Parathyroid adenoma (tissue), 2 donors: ENCODE measurements around the gene PAN3.

ENCODE experiments used
- H2AFZ ChIP-seq: fragments of 300-600 bp; sonication (generic); one replicate; pipeline ENCODE4 v1.7.0; 2017; ENCODE audit warnings: antibody characterized with exemption, mild to moderate bottlenecking
- H3K27ac ChIP-seq: fragments of 300-600 bp; sonication (generic); one replicate; pipeline ENCODE4 v1.7.0; 2017
- H3K27me3 ChIP-seq: fragments of 300-600 bp; sonication (generic); one replicate; pipeline ENCODE4 v1.7.0; 2017; ENCODE audit warnings: low read length; ENCODE audit not compliant: control insufficient read depth, insufficient read depth
- H3K36me3 ChIP-seq: fragments of 300-600 bp; sonication (generic); one replicate; pipeline ENCODE4 v1.7.0; 2017; ENCODE audit warnings: low read length; ENCODE audit not compliant: control insufficient read depth, insufficient read depth
- H3K4me1 ChIP-seq: fragments of 300-600 bp; sonication (generic); one replicate; pipeline ENCODE4 v1.7.0; 2017; ENCODE audit warnings: control low read depth
- H3K4me2 ChIP-seq: fragments of 300-600 bp; sonication (generic); one replicate; pipeline ENCODE4 v1.7.0; 2017; ENCODE audit warnings: low read length
- H3K4me3 ChIP-seq: fragments of 300-600 bp; sonication (generic); one replicate; pipeline ENCODE4 v1.7.0; 2017; ENCODE audit warnings: low read depth, low read length
- H3K79me2 ChIP-seq: fragments of 300-600 bp; sonication (generic); one replicate; pipeline ENCODE4 v1.7.0; 2017; ENCODE audit warnings: control low read depth
- H3K9ac ChIP-seq: fragments of 300-600 bp; sonication (generic); one replicate; pipeline ENCODE4 v1.7.0; 2017; ENCODE audit warnings: mild to moderate bottlenecking
- H3K9me3 ChIP-seq: fragments of 300-600 bp; sonication (generic); one replicate; pipeline ENCODE4 v1.7.0; 2017; ENCODE audit warnings: low read length; ENCODE audit not compliant: control insufficient read depth
- TF ChIP-seq, protein P1 (sequence below): fragments of 300-600 bp; sonication (generic); IDR thresholded peaks from one replicate; pipeline ENCODE4 v1.7.0; 2017; ENCODE audit warnings: antibody characterized with exemption, mild to moderate bottlenecking
- donor health status: primary hyperparathyroidism.

Gene PAN3

GRCh38 chr13:28340272-28340793 lies 202.0 kb downstream of the PAN3 start:
- TF ChIP-seq, protein P1, sequence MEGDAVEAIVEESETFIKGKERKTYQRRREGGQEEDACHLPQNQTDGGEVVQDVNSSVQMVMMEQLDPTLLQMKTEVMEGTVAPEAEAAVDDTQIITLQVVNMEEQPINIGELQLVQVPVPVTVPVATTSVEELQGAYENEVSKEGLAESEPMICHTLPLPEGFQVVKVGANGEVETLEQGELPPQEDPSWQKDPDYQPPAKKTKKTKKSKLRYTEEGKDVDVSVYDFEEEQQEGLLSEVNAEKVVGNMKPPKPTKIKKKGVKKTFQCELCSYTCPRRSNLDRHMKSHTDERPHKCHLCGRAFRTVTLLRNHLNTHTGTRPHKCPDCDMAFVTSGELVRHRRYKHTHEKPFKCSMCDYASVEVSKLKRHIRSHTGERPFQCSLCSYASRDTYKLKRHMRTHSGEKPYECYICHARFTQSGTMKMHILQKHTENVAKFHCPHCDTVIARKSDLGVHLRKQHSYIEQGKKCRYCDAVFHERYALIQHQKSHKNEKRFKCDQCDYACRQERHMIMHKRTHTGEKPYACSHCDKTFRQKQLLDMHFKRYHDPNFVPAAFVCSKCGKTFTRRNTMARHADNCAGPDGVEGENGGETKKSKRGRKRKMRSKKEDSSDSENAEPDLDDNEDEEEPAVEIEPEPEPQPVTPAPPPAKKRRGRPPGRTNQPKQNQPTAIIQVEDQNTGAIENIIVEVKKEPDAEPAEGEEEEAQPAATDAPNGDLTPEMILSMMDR = no peak
- Histone ChIP-seq H3K27ac (no peak overlapping the region), H3K9me3 (no peaks in the 10 kb centered on the region), H2AFZ (no peak overlapping the region), H3K79me2 (no peaks in the 10 kb centered on the region), H3K4me2 (no peak overlapping the region), H3K9ac (no peak overlapping the region), H3K36me3 (no peaks in the 10 kb centered on the region), H3K4me1 (no peaks in the 10 kb centered on the region), H3K4me3 (no peak overlapping the region), H3K27me3 (no peaks in the 10 kb centered on the region)

- H3K4me1 ChIP-seq = no peaks in the 10 kb centered on the region
- H3K9ac ChIP-seq = no peak overlapping the region
- no peaks in the 10 kb centered on the region for H3K9me3 ChIP-seq
- no peak overlapping the region for H2AFZ ChIP-seq
- no peak overlapping the region for H3K4me2 ChIP-seq
- H3K79me2 ChIP-seq = no peaks in the 10 kb centered on the region
- H3K27me3 ChIP-seq = no peaks in the 10 kb centered on the region
- no peak overlapping the region for H3K4me3 ChIP-seq
- no peak overlapping the region for H3K27ac ChIP-seq
- no peaks in the 10 kb centered on the region for H3K36me3 ChIP-seq
- TF ChIP-seq, protein P1 = no peak
These were observed 203.9 kb downstream of the PAN3 start for GRCh38 chr13:28342251-28342650.

DNA sequence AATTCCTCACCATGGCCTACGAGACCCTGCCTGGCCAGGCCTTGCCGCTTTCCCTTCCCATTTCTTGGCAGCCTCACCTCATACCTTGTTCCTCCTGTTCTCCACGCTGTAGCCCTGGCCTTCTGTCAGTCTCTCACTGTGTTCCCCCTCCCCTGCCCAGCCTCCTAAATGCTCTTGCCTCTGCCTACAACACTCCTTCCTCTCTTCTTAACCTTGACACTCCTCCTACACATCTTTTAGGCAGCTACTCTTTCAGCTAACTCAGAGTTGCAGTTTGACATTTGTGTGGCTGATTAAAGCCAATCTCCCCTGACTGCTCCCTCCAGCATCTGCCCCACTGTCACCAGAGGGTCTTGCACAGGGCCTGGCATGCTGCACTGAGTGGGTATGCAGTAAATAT lies 205.8 kb downstream of the PAN3 start:
- TF ChIP-seq, protein P1 = no peak
- H3K9me3 ChIP-seq = no peaks in the 10 kb centered on the region

More for the DNA sequence above, 205.8 kb downstream of the PAN3 start:
- H3K4me2 ChIP-seq = no peak overlapping the region
- H3K9ac ChIP-seq = no peak overlapping the region
- no peaks in the 10 kb centered on the region for H3K36me3 ChIP-seq
- H2AFZ ChIP-seq = no peak overlapping the region
- H3K27me3 ChIP-seq = no peaks in the 10 kb centered on the region
- H3K27ac ChIP-seq = no peak overlapping the region
- no peaks in the 10 kb centered on the region for H3K4me1 ChIP-seq
- H3K79me2 ChIP-seq = no peaks in the 10 kb centered on the region
- H3K4me3 ChIP-seq = no peak overlapping the region
